Aorta (tissue), 5 donors: ENCODE data around the gene KIF5B. TPM values are rescaled to one million over a fixed set of nuclear protein-coding genes. Genes with fewer than 3 reads are reported as not detected.

Experiments used
- ATAC-seq: fragments of 200-7000 bp; cut with Tn5 transposase; one replicate; pipeline ENCODE4 v1.9.1; 2022; ENCODE audit warnings: moderate library complexity; ENCODE audit not compliant: low FRiP score
- DNase-seq, 2 donors: peaks; one replicate each; pipeline ENCODE4 v3.0.0-alpha.2; 2020
- H3K27ac ChIP-seq, 2 donors: one replicate each; pipeline ENCODE4 v1.5.1; 2013; ENCODE audit warnings: low read length in 2 of 2, mild to moderate bottlenecking in 2 of 2, moderate library complexity in 2 of 2, control low read depth in 1 of 2, inconsistent platforms in 1 of 2, low read depth in 1 of 2
- H3K27me3 ChIP-seq, 2 donors: one replicate each; pipeline ENCODE4 v1.6.1; 2013; ENCODE audit warnings: control low read depth in 1 of 2, low read length in 1 of 2, mild to moderate bottlenecking in 1 of 2, moderate library complexity in 1 of 2; ENCODE audit not compliant: insufficient read depth in 2 of 2, control insufficient read depth in 1 of 2
- H3K36me3 ChIP-seq, 2 donors: one replicate each; pipeline ENCODE4 v1.6.1; 2013; ENCODE audit warnings: control low read depth in 1 of 2, low read length in 1 of 2, mild to moderate bottlenecking in 1 of 2; ENCODE audit not compliant: insufficient read depth in 2 of 2, control insufficient read depth in 1 of 2
- H3K4me1 ChIP-seq, 2 donors: one replicate each; pipeline ENCODE4 v1.6.1; 2013; ENCODE audit warnings: low read length in 2 of 2, control low read depth in 1 of 2, mild to moderate bottlenecking in 1 of 2, moderate library complexity in 1 of 2; ENCODE audit not compliant: insufficient read depth in 2 of 2, control insufficient read depth in 1 of 2
- H3K4me3 ChIP-seq, 2 donors: one replicate each; pipeline ENCODE4 v1.5.1; 2013; ENCODE audit warnings: low read length in 2 of 2, control low read depth in 1 of 2, mild to moderate bottlenecking in 1 of 2
- H3K9me3 ChIP-seq: one replicate; pipeline ENCODE4 v1.6.1; 2013; ENCODE audit warnings: mild to moderate bottlenecking, low read length; ENCODE audit not compliant: control insufficient read depth
- WGBS, 2 donors: extraction: QIAGEN DNeasy Blood & Tissue Kit; methylation state at CpG; one replicate each; pipeline ENCODE4 v1.1.7; 2013; 5-methylcytosine and 5-hydroxymethylcytosine counted together
- intact Hi-C, 2 donors: fragments of 100-400 bp; cut with DNase I; formaldehyde crosslinking; loops; one replicate each; pipeline versions ENCODE4 v1.14.2 to v1.15.0; 2022
- polyA plus RNA-seq, 2 donors: library from polyadenylated mRNA; stranded (reverse); fragments of 200-250 nt; gene quantifications; one replicate each; pipeline ENCODE4 v1.2.3, GENCODE V29; 2013
- total RNA-seq, 2 donors: library from RNA; stranded (reverse); fragmentation: NEBNext Ultra II Directional; extraction: Animal tissue kit (Norgen Biotek cat#: 25700); gene quantifications; one replicate each; pipeline ENCODE4 v1.2.1, GENCODE V29; 2021
- donor health status: healthy with polysubstance abuse.
- donor health status: Bipolar disorder and iron deficiency.
- donor health status: DM: no; HTN: no; CAD: no.
- donor health status: DM: no; HTN: no; CAD: no.
- donor health status: DM: yes; HTN: yes; CAD: no.

The KIF5B gene
- total and polyA plus RNA-seq, 4 donors, result 48.4 to 191 (median 101) TPM

DNA sequence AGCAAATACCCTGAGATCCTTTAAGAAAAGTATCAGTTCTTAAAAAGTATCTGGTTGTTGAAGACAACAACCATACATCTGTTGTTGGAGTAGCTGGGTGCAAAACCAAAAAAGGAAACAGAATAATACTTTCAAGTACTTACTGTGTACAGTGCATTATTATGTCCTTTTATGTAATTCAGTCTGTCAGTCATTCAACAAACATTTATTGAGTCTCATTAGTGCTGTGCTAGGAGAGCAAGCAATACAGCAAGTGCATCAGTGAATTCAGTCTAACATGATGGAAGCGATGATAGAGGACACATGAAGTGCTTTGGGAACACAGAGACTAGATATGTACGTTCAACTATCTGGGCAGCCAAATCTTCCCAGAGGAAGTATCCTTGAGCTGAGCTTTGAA lies 37.4 kb upstream of the KIF5B start:
- no peak overlapping the region for H3K4me3 ChIP-seq
- ATAC-seq (no peak), DNase-seq (no peak)
- H3K27me3 ChIP-seq, result no peaks in the 10 kb centered on the region
- H3K9me3 ChIP-seq, result no peaks in the 10 kb centered on the region
- WGBS, 2 donors, result 97% methylated on average over 2 of the region's 2 CpGs
- H3K4me1 ChIP-seq, result no peaks in the 10 kb centered on the region
- intact Hi-C loops, result no loop called here
- H3K27ac ChIP-seq, result no peak overlapping the region
- no peaks in the 10 kb centered on the region for H3K36me3 ChIP-seq

DNA sequence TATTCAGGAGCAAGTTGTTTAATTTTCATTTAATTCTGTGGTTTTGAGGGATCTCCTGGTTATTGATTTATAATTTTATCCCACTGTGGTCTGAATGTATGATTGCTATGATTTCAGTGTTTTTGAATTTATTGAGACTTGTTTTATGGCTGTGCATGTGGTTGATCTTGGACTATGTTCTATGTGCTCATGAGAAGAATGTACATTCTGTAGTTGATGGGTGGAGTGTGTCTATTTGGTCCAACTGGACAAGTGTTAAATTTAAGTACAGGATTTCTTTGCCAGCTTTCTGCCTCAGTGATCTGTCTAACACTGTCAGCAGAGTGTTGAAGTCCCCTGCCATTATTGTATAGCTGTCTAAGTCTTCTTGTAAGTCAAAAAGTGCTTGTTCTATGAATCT lies 34.8 kb upstream of the KIF5B start:
- no peak for ATAC-seq
- Histone ChIP-seq H3K27me3 (no peaks in the 10 kb centered on the region), H3K36me3 (no peaks in the 10 kb centered on the region), H3K4me3 (no peak overlapping the region), H3K27ac (no peak overlapping the region), H3K9me3 (no peaks in the 10 kb centered on the region), H3K4me1 (no peaks in the 10 kb centered on the region)
- DNase-seq, result no peak
- intact Hi-C loops, result no loop called here

DNA sequence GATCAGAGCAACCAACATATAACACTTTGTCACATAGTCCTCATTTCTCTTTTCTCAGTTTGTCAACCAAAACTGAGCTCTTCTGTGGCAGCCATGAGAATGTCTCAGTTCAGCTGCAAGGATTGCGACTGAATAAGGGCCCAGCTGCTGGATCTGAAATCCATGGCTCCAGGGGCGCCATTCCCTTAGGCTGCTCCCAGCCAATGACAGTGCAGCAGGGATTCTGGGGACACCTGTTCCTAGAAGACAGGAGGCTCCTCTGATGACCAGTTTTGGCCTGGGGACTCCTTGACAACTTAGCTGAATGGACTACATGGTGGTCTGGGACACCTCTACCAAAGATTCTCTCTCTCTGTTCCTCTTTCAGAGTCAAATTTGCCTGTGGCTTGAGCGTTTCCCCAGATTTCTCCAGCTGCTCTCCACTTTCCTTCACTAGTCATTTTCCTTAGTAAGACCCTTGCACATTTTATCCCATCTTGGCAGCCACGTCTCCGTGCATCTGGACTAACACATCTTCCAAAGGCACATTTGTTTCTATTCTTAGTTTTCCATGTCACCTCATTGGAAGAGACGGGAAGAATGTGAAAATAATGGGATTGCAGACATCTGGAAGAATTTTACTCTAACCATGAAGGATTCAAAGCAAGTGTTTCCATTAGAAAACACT lies 28.1 kb upstream of the KIF5B start:
- no peaks in the 10 kb centered on the region for H3K36me3 ChIP-seq
- H3K4me1 ChIP-seq, result no peaks in the 10 kb centered on the region
- 74 to 82% methylated on average over 6 of the region's 6 CpGs for WGBS, 2 donors
- intact Hi-C loops, result no loop called here
- no peak overlapping the region for H3K27ac ChIP-seq
- H3K27me3 ChIP-seq, result no peaks in the 10 kb centered on the region
- no peak for ATAC-seq
- no peak overlapping the region for H3K4me3 ChIP-seq
- H3K9me3 ChIP-seq, result no peaks in the 10 kb centered on the region
- no peak for DNase-seq

DNA sequence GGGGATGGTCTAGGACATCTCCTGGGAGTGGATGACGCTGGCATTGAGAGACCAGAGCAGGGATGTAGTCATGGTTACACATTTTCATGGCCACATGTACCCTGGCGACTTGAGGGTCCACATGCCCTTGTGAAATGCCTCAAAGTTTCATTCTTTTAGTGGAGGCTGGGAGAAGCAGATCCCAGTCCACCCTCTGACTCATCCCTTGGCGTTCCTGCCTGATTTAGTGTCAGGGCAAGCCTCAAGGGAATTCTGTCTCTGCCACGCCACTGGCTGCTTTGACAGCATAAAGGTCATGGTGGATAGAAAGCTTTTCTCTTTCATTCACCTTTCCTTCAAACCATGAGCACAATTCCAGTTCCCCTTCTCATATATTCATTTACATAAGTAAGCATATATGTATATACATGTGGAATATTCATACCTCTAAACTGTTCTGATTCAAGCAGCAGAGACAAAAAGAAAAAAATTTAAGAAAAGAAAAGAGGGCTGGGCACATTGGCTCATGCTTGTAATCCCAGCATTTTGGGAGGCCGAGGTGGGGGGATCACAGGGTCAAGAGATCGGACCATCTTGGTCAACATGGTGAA lies 21.8 kb upstream of the KIF5B start:
- 58 to 62% methylated on average over 6 of the region's 6 CpGs for WGBS, 2 donors
- H3K36me3 ChIP-seq, result no peaks in the 10 kb centered on the region
- no peaks in the 10 kb centered on the region for H3K9me3 ChIP-seq
- DNase-seq, result peak in 1 of 2 donors; percentile 62
- no peaks in the 10 kb centered on the region for H3K27me3 ChIP-seq
- intact Hi-C loops, result no loop called here
- no peak overlapping the region for H3K27ac ChIP-seq
- H3K4me1 ChIP-seq, result no peaks in the 10 kb centered on the region
- ATAC-seq, result no peak
- H3K4me3 ChIP-seq, result no peak overlapping the region

DNA sequence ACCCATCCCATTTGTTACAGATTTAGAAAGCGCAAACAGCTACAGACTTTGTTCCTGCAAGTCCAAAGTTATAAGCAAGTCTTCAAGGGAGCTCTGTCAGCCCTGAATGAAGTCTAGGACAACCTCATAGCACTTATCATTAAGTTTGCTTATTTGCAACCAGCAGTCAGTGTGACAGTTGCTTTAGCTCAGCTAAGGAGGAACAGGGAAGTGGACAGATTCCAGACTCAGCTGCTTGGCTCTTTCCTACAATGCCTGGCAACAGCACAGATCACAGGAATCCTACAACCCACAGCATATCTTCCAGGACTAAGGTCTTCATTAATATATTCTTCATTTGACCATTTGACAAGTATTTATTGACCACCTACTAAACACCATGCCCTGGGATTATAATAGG lies 17.4 kb upstream of the KIF5B start:
- ATAC-seq (no peak), DNase-seq (no peak)
- H3K4me3 ChIP-seq, result no peak overlapping the region
- no peaks in the 10 kb centered on the region for H3K36me3 ChIP-seq
- 96 to 97% methylated on average over 1 of the region's 1 CpG for WGBS, 2 donors
- no peaks in the 10 kb centered on the region for H3K4me1 ChIP-seq
- no peak overlapping the region for H3K27ac ChIP-seq
- H3K27me3 ChIP-seq, result no peaks in the 10 kb centered on the region
- intact Hi-C loops, result no loop called here
- H3K9me3 ChIP-seq, result no peaks in the 10 kb centered on the region

DNA sequence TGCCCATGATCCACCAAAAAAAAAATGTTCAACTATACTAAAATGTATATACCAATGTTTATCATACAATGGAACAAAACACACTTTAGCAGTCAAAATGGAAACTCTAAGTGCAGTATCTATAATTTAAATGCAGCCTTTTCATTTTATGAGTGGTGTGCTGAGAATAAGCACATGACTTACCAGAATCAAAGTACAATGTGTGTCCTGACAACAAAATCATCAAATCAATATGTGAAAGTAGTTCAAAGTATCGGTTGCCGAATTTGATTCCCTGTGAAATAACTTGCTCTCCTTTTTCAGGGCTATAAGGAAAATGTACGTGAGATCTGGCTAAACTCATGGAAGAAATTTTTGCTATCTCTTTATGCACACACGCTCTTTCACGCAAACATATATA lies 16.9 kb upstream of the KIF5B start:
- no peaks in the 10 kb centered on the region for H3K27me3 ChIP-seq
- WGBS, 2 donors, result 94 to 95% methylated on average over 5 of the region's 5 CpGs
- no peak overlapping the region for H3K4me3 ChIP-seq
- no peaks in the 10 kb centered on the region for H3K4me1 ChIP-seq
- H3K9me3 ChIP-seq, result no peaks in the 10 kb centered on the region
- H3K27ac ChIP-seq, result no peak overlapping the region
- no peaks in the 10 kb centered on the region for H3K36me3 ChIP-seq
- DNase-seq (no peak), ATAC-seq (no peak)
- intact Hi-C loops, result no loop called here

DNA sequence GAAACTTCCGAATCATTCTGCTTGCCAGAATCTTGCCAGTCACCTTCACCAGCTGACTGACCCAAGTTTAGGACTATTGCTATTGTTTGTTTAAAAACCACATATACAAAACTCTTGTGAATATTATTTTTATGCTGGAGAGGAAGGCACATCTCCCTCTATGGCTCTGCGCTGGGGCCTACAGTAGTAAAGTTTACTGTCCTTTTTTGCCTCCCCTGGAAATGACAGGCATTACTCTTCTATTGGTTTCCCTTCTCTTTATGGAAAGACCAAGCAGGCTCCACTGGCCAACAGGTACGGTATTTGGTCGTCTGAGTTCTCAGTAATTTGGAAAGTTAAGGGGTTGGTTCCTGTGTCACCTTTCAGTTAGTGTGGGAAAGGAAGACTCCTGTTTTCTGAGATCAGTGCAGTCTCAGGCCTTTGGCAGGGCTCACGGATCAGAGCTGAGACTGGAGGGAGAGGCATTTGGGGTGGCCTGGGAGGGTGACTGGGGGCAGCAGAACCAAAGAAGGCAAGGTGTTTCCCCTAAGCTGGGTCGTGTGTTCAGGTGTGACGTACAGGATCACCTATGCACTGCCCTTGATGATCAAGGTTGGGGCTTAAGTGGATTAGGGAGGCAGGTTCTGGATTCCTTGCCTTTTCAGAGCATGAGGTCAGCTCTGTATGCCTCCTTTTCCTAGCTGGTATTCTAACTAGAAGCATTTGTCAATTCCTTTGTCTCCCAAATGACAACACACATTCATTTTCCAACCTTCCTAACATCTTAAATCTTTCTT lies 16.0 kb upstream of the KIF5B start:
- no peaks in the 10 kb centered on the region for H3K27me3 ChIP-seq
- WGBS, 2 donors, result 89% methylated on average over 7 of the region's 7 CpGs
- H3K27ac ChIP-seq, result no peak overlapping the region
- H3K4me3 ChIP-seq, result no peak overlapping the region
- no peaks in the 10 kb centered on the region for H3K9me3 ChIP-seq
- intact Hi-C loops, result no loop called here
- no peaks in the 10 kb centered on the region for H3K4me1 ChIP-seq
- ATAC-seq (no peak), DNase-seq (no peak)
- H3K36me3 ChIP-seq, result no peaks in the 10 kb centered on the region

DNA sequence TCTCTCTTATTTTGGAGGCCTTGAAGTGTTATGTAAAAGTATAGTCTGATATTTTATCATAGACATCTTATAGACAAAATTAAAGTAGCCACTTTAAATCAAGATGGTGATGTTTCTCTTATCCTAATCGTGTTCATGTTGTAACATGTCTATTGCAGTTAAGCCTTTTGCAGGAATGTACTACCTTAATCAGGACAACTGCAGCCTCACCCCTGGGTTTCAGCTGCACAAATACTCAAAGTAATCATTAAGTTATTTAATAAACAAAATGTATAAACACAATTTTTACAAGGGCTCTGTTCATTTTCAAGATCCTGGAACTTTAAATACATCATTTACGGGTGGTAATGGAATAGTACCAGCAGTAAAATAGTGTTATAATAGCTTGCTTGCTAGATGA lies 14.4 kb upstream of the KIF5B start:
- no peaks in the 10 kb centered on the region for H3K27me3 ChIP-seq
- DNase-seq (no peak), ATAC-seq (no peak)
- WGBS, 2 donors, result 86 to 94% methylated on average over 2 of the region's 2 CpGs
- no peak overlapping the region for H3K4me3 ChIP-seq
- H3K36me3 ChIP-seq, result no peaks in the 10 kb centered on the region
- intact Hi-C loops, result no loop called here
- H3K27ac ChIP-seq, result no peak overlapping the region
- no peaks in the 10 kb centered on the region for H3K4me1 ChIP-seq
- H3K9me3 ChIP-seq, result no peaks in the 10 kb centered on the region

DNA sequence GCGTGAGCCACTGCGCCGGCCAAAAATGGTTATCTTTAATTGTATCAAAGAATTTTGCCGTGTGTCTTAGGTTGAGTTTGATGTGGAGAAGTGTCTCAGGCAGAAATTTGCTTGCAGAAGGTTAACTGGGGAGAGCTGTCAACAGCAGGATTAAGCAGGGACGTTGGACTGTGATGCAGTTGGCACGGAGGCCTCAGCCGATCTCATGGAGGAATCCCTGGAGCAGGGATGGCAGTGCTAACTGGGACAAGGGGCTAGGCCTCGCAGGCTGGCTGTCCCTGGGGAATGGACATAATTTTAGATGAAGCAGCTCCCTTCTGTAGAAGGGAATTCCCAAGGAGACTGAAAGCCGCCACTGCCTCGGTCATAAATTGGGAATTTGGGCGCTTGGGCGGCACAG lies 12.3 kb upstream of the KIF5B start:
- 49 to 70% methylated on average over 12 of the region's 12 CpGs for WGBS, 2 donors
- intact Hi-C loops, result no loop called here
- ATAC-seq (no peak), DNase-seq (no peak)
- no peaks in the 10 kb centered on the region for H3K4me1 ChIP-seq
- no peaks in the 10 kb centered on the region for H3K9me3 ChIP-seq
- no peaks in the 10 kb centered on the region for H3K36me3 ChIP-seq
- H3K4me3 ChIP-seq, result no peak overlapping the region
- H3K27me3 ChIP-seq, result no peaks in the 10 kb centered on the region
- H3K27ac ChIP-seq, result no peak overlapping the region
